Transverse colon (tissue), 4 donors: Measurements from ENCODE around the gene P2RX6. TPM values are rescaled to one million over a fixed set of nuclear protein-coding genes. Genes with fewer than 3 reads are reported as not detected.

Source experiments
- DNase-seq: peaks from one replicate; pipeline ENCODE4 v3.0.0-alpha.2; 2019
- H3K27ac ChIP-seq, 4 donors: fragments of 200-600 bp; sonication (generic); 2 replicates each; pipeline ENCODE4 v1.5.1; 2016 to 2018; ENCODE audit warnings: inconsistent platforms in 4 of 4
- H3K27me3 ChIP-seq: fragments of 200-600 bp; sonication (generic); 2 replicates; pipeline ENCODE4 v1.5.1; 2017; ENCODE audit warnings: inconsistent platforms
- H3K36me3 ChIP-seq, 4 donors: fragments of 200-600 bp; sonication (generic); 2 replicates each; pipeline ENCODE4 v1.5.1; 2017 to 2019; ENCODE audit warnings: inconsistent platforms in 4 of 4
- H3K4me1 ChIP-seq, 4 donors: fragments of 200-600 bp; sonication (generic); 2 replicates each; pipeline ENCODE4 v1.5.1; 2017 to 2020; ENCODE audit warnings: inconsistent platforms in 4 of 4
- H3K4me3 ChIP-seq, 4 donors: fragments of 200-600 bp; sonication (generic); 1 replicate in 1 of 4; 2 replicates in 3 of 4; pipeline versions ENCODE4 v1.5.1 to v1.6.1; 2017 to 2019; ENCODE audit warnings: inconsistent platforms in 4 of 4
- H3K9me3 ChIP-seq, 2 donors: fragments of 200-600 bp; sonication (generic); 2 replicates each; pipeline ENCODE4 v1.5.1; 2017 to 2019; ENCODE audit warnings: inconsistent platforms in 2 of 2
- EP300 ChIP-seq: sonication (generic); formaldehyde crosslinking; IDR thresholded peaks from one replicate; pipeline ENCODE4 v1.6.1; 2017; ENCODE audit warnings: antibody characterized with exemption, low read depth
- POLR2A ChIP-seq: fragments of 450-650 bp; IDR thresholded peaks from one replicate; pipeline ENCODE4 v1.6.1; 2016; ENCODE audit warnings: antibody characterized with exemption, mild to moderate bottlenecking, moderate library complexity
- POLR2AphosphoS5 ChIP-seq, 3 donors: sonication (generic); formaldehyde crosslinking; IDR thresholded peaks; one replicate each; pipeline ENCODE4 v1.6.1; 2016; ENCODE audit warnings: antibody characterized with exemption in 3 of 3
- WGBS, 2 donors: methylation state at CpG; one replicate each; pipeline ENCODE4 v1.1.5; 2018; ENCODE audit warnings: low coverage in 1 of 2; 5-methylcytosine and 5-hydroxymethylcytosine counted together
- in situ Hi-C, 4 donors: fragments of 200-750 bp; cut with MboI; loops; one replicate each; pipeline versions ENCODE4 v1.15.0 to v1.15.1; 2017; ENCODE audit warnings: low sequenced_read_pairs in 3 of 4, low pct_ligation_motif_present in 1 of 4, low pct_unique_long_range_greater_than_20kb in 1 of 4
- intact Hi-C: fragments of 100-400 bp; cut with DNase I; formaldehyde crosslinking; loops from one replicate; pipeline ENCODE4 v1.15.1; 2023; ENCODE audit warnings: low total_unique reads
- total RNA-seq, 4 donors: library from RNA; depleted of rRNA; stranded (reverse); fragments of >200 nt; gene quantifications; one replicate each; pipeline ENCODE4 v1.1.0, GENCODE V29; 2016
- TF ChIP-seq, protein P1 (sequence below), 5 experiments: fragments of 200-600 bp in 3 of 5; fragments of 450-650 bp in 2 of 5; sonication (generic) in 3 of 5; IDR thresholded peaks; 1 replicate in 2 of 5; 2 replicates in 3 of 5; pipeline ENCODE4 v1.5.1; 2016 to 2017; ENCODE audit warnings: antibody characterized with exemption in 5 of 5, inconsistent platforms in 3 of 5, mild to moderate bottlenecking in 2 of 5, moderate library complexity in 1 of 5

P2RX6 gene
- total RNA-seq, 4 donors from 2014 or later, result 0.40 to 1.7 (median 0.82) TPM; not detected in 1

DNA sequence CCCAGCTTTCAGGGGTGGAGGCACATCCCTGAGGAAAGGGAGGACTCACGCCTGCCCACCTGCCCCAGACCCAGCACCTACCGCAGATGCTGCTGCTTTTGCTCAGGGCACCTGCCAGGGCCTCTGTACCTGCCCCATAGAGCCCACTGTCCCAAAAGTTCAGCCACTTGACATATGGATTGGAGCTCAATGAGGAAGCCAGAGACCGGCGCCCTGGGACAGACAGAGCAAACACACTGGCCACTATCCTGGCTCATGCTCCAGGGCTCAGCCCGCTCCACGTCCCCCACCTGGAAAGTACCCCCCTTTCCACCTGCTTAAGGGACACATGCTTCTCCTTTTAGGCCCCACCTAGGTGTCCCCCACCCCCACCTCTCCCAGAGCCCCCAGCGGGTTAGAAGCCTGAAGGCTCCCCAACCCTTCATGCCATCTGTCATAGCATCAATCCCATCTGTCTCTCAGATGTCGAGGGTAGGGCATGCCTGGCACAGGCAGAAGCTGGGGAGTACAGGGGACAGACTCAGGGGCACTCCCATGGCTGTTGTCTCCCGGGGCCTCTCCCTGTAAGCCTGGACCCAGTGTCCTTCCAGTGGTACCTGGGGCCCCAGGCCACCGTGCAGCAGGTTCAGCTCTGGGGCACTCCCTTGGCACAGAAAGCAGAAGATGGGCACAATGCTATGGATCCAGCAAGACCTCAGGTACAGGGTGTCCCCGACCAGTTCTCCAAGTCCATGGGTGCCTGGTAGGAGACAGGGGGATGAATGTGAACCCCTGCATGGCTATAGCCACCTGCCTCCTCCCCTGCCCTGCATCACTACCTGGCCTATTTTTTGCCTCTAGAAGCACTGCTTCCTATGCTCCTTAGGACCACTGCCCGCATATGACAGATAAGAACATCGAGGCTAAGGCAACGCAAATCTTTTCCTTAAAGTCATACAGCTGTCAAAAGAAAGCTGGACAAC, 2.2 kb upstream of the P2RX6 start:
- Histone ChIP-seq H3K27ac (no peak overlapping the region), H3K36me3 (no peaks in the 10 kb centered on the region), H3K27me3 (no peaks in the 10 kb centered on the region), H3K4me1 (peaks cover 14 to 27% (median 20%) of the 10 kb centered on the region in 4 donors), H3K9me3 (no peaks in the 10 kb centered on the region), H3K4me3 (no peak overlapping the region)
- DNase-seq, result no peak
- in situ Hi-C loops (no loop called here), intact Hi-C loops (no loop called here)
- TF ChIP-seq, protein P1, sequence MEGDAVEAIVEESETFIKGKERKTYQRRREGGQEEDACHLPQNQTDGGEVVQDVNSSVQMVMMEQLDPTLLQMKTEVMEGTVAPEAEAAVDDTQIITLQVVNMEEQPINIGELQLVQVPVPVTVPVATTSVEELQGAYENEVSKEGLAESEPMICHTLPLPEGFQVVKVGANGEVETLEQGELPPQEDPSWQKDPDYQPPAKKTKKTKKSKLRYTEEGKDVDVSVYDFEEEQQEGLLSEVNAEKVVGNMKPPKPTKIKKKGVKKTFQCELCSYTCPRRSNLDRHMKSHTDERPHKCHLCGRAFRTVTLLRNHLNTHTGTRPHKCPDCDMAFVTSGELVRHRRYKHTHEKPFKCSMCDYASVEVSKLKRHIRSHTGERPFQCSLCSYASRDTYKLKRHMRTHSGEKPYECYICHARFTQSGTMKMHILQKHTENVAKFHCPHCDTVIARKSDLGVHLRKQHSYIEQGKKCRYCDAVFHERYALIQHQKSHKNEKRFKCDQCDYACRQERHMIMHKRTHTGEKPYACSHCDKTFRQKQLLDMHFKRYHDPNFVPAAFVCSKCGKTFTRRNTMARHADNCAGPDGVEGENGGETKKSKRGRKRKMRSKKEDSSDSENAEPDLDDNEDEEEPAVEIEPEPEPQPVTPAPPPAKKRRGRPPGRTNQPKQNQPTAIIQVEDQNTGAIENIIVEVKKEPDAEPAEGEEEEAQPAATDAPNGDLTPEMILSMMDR (IDR thresholded peaks at IDR 0.05), result no peak
- TF ChIP-seq EP300 (no peak), POLR2A (no peak), POLR2AphosphoS5 (IDR thresholded peaks at IDR 0.05) (no peak)
- 82% methylated on average over 13 of the region's 14 CpGs; no CpG with 5 or more reads in 1 of the 2 donors for WGBS, 2 donors

DNA sequence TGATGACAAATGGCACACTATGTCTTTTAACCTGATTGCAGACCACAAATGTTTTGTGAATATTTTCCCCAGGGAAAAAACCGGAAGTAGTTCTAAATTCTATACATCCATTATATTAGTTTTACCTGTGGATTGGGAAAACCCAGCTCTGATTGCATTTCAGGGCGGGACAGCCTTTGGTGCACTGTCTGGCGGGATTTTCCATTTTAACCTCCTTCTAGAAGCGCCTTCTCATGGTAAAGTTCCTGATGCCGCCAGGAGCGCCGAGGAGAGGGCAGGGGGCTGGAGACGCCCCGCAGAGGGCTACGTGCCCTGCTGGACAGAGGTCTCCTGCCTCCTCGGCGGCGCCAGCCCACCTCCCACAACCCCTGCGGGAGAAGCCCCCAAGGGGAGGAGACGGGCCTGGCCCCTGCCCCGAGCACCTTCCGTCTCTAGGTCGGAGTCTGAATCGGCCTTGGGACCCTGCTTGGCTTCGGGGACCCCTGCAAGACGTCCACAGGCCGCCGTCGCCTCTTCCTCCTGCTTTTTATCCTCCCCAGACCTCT, 1.2 kb upstream of the P2RX6 start:
- 18 to 33% methylated on average over 4 to 22 of the region's 24 CpGs for WGBS, 2 donors
- TF ChIP-seq POLR2A, result no peak
- TF ChIP-seq POLR2AphosphoS5 (IDR thresholded peaks at IDR 0.05), result no peak
- TF ChIP-seq, protein P1 (IDR thresholded peaks at IDR 0.05), result no peak
- TF ChIP-seq EP300, result no peak
- H3K27ac ChIP-seq, result peak overlapping the region; percentile 58 to 81 (median 72)
- no peak for DNase-seq
- intact Hi-C loops (no loop called here), in situ Hi-C loops (no loop called here)
- H3K4me1 ChIP-seq, result peaks cover 14 to 27% (median 20%) of the 10 kb centered on the region in 4 donors
- H3K27me3 ChIP-seq, result no peaks in the 10 kb centered on the region
- H3K9me3 ChIP-seq, result no peaks in the 10 kb centered on the region
- no peaks in the 10 kb centered on the region for H3K36me3 ChIP-seq
- peak overlapping the region; percentile 20 to 47 (median 33) for H3K4me3 ChIP-seq

DNA sequence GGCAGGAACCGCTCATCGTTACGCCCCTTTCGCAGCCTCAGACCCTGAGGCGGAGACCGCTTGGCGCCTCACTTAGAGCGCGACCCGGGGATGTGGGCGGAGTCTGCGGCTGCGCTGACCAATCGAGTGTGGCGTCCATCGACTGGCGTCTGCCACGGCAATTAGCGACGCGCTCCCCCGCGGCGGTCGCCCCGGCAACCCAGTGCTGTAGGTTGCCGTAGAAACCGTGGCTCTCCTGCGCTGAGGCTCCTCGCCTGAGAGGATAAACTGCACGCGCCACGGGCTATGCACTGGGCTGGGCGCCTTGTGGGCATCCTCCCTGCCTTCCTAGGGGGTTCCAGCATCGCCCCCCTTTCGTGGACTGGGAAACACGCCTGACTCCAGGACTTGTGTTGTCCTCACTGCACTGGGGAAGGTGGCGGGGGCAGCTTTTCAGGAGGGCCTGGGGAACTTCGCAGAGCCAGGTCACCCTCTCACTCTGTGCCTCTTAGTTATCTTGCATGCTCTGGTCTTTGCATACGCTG, 701 bp upstream of the P2RX6 start:
- H3K27me3 ChIP-seq, result no peaks in the 10 kb centered on the region
- H3K36me3 ChIP-seq, result no peaks in the 10 kb centered on the region
- peak; percentile 89 for DNase-seq
- H3K4me1 ChIP-seq, result peaks cover 14 to 27% (median 20%) of the 10 kb centered on the region in 4 donors
- H3K27ac ChIP-seq, result peak overlapping the region; percentile 58 to 81 (median 72)
- in situ Hi-C loops (no loop called here), intact Hi-C loops (no loop called here)
- H3K9me3 ChIP-seq, result no peaks in the 10 kb centered on the region
- TF ChIP-seq, protein P1 (IDR thresholded peaks at IDR 0.05), result no peak
- TF ChIP-seq EP300 (no peak), POLR2A (no peak), POLR2AphosphoS5 (IDR thresholded peaks at IDR 0.05) (no peak)
- 4 to 5% methylated on average over 3 to 19 of the region's 40 CpGs for WGBS, 2 donors
- peak overlapping the region; percentile 20 to 47 (median 33) for H3K4me3 ChIP-seq

DNA sequence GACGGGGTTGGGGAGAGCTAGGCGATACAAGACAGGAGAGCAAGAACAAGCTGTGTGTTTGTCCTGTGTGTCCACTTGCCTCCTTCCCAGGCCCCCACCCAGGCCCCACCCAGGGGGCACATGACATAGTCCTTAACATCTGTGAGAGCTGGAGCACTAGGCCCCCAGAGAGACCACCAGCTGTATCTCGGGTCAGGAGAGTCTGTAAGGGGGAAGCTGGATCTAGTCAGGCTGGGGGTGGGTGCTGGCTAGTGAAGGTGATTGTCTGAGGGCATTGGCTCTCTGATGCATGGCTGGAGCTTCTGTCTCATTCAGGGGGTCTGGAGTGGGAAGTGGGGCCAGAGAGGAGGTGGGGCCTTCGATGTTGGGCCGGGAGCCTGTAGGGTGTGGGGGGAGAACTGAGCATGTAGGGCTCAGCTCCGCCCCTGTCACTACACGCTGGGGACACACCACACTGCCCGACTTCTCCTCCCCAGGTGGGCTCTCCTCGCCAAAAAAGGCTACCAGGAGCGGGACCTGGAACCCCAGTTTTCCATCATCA, 571 bp downstream of the P2RX6 start:
- Histone ChIP-seq H3K27me3 (no peaks in the 10 kb centered on the region), H3K4me1 (peaks cover 14 to 27% (median 20%) of the 10 kb centered on the region in 4 donors), H3K4me3 (no peak overlapping the region), H3K36me3 (no peaks in the 10 kb centered on the region), H3K27ac (peak overlapping the region in 3 of 4 donors; percentile 58 to 75 (median 69)), H3K9me3 (no peaks in the 10 kb centered on the region)
- in situ Hi-C loops (no loop called here), intact Hi-C loops (no loop called here)
- TF ChIP-seq POLR2AphosphoS5 (IDR thresholded peaks at IDR 0.05) (no peak), EP300 (no peak), POLR2A (no peak)
- TF ChIP-seq, protein P1 (IDR thresholded peaks at IDR 0.05), result no peak
- WGBS, 2 donors, result 70% methylated on average over 10 of the region's 10 CpGs; no CpG with 5 or more reads in 1 of the 2 donors
- DNase-seq, result no peak
